Activated naive CD8-positive, alpha-beta T cell treated with anti-CD3 and anti-CD28 coated beads for 36 hours (primary cell): Measurements from ENCODE around the gene FAAP100. TPM values are rescaled to one million over a fixed set of nuclear protein-coding genes. Genes with fewer than 3 reads are reported as not detected.
"Not testable (repeated sequence)": the region's sequence is repeated elsewhere in the genome, so short reads cannot be mapped to it uniquely, and the experiment has no call there.

Source experiments
- DNase-seq: peaks from one replicate; pipeline ENCODE4 v3.0.0; 2021
- H3K27ac Mint-ChIP-seq: one replicate; pipeline ENCODE4 v1.8.0; 2022; ENCODE audit warnings: mild to moderate bottlenecking, moderate library complexity, mixed read lengths
- H3K27me3 Mint-ChIP-seq: one replicate; pipeline ENCODE4 v1.8.0; 2022; ENCODE audit warnings: mild to moderate bottlenecking, mixed read lengths
- H3K36me3 Mint-ChIP-seq: one replicate; pipeline ENCODE4 v1.8.0; 2021; ENCODE audit warnings: mild to moderate bottlenecking, mixed read lengths
- H3K4me1 Mint-ChIP-seq: one replicate; pipeline ENCODE4 v1.8.0; 2021; ENCODE audit warnings: mixed read lengths
- H3K4me3 Mint-ChIP-seq: one replicate; pipeline ENCODE4 v1.8.0; 2022; ENCODE audit warnings: mild to moderate bottlenecking, moderate library complexity, mixed read lengths
- H3K9me3 Mint-ChIP-seq: one replicate; pipeline ENCODE4 v1.8.0; 2022; ENCODE audit warnings: mixed read lengths
- total RNA-seq, 2 experiments: library from RNA; stranded (reverse); gene quantifications; one replicate each; pipeline ENCODE4 v1.2.3, GENCODE V29; 2021

FAAP100 gene
- total RNA-seq, 2 experiments from 2014 or later = 48.1 to 51.1 TPM

GRCh38 chr17:81531998-81532404 is 20.2 kb downstream of the FAAP100 start:
- H3K27ac Mint-ChIP-seq, DNase-seq, H3K4me1 Mint-ChIP-seq, H3K9me3 Mint-ChIP-seq, H3K4me3 Mint-ChIP-seq, H3K36me3 Mint-ChIP-seq: not testable (repeated sequence)
- H3K27me3 Mint-ChIP-seq = peaks cover 17% of the 10 kb centered on the region

- not testable (repeated sequence) for H3K36me3 Mint-ChIP-seq, H3K27ac Mint-ChIP-seq, DNase-seq, H3K4me1 Mint-ChIP-seq, H3K4me3 Mint-ChIP-seq, H3K9me3 Mint-ChIP-seq
- H3K27me3 Mint-ChIP-seq = peaks cover 16% of the 10 kb centered on the region
Measured at GRCh38 chr17:81531013-81531412, 21.1 kb downstream of the FAAP100 start.

- Mint-ChIP-seq H3K27me3 (peaks cover 5% of the 10 kb centered on the region), H3K27ac (no peak overlapping the region), H3K9me3 (no peaks in the 10 kb centered on the region), H3K4me3 (no peak overlapping the region), H3K4me1 (no peaks in the 10 kb centered on the region), H3K36me3 (no peaks in the 10 kb centered on the region)
- no peak for DNase-seq
Measured at GRCh38 chr17:81529437-81529803, 22.7 kb downstream of the FAAP100 start.

- no peaks in the 10 kb centered on the region for H3K36me3 Mint-ChIP-seq
- H3K4me3 Mint-ChIP-seq = no peak overlapping the region
- no peaks in the 10 kb centered on the region for H3K9me3 Mint-ChIP-seq
- no peak overlapping the region for H3K27ac Mint-ChIP-seq
- no peaks in the 10 kb centered on the region for H3K4me1 Mint-ChIP-seq
- H3K27me3 Mint-ChIP-seq = peaks cover 5% of the 10 kb centered on the region
- DNase-seq = no peak
Measured at GRCh38 chr17:81528651-81529436, 23.3 kb downstream of the FAAP100 start.

GRCh38 chr17:81528384-81528650 is 23.8 kb downstream of the FAAP100 start:
- DNase-seq = no peak
- no peaks in the 10 kb centered on the region for H3K9me3 Mint-ChIP-seq
- H3K27ac Mint-ChIP-seq = no peak overlapping the region
- peaks cover 5% of the 10 kb centered on the region for H3K27me3 Mint-ChIP-seq
- H3K36me3 Mint-ChIP-seq = no peaks in the 10 kb centered on the region
- no peak overlapping the region for H3K4me3 Mint-ChIP-seq
- no peaks in the 10 kb centered on the region for H3K4me1 Mint-ChIP-seq

- Mint-ChIP-seq H3K4me1 (no peaks in the 10 kb centered on the region), H3K27ac (no peak within 1 kb of the TSS), H3K36me3 (no peaks in the 10 kb centered on the region), H3K9me3 (no peaks in the 10 kb centered on the region), H3K27me3 (peaks cover 5% of the 10 kb centered on the region), H3K4me3 (no peak within 1 kb of the TSS)
- no peak for DNase-seq
Measured at GRCh38 chr17:81527591-81528383, 24.4 kb downstream of the FAAP100 start, which contains the start of gene FSCN2. FSCN2 (plus strand) TSS chr17:81528377; CDS start chr17:81528532, 155 bp downstream.

- Mint-ChIP-seq H3K36me3 (no peaks in the 10 kb centered on the region), H3K27me3 (peaks cover 5% of the 10 kb centered on the region), H3K4me1 (no peaks in the 10 kb centered on the region), H3K27ac (no peak overlapping the region), H3K4me3 (no peak overlapping the region), H3K9me3 (no peaks in the 10 kb centered on the region)
- no peak for DNase-seq
Measured at GRCh38 chr17:81526662-81527571, 25.2 kb downstream of the FAAP100 start.

GRCh38 chr17:81524865-81525159 is 27.3 kb downstream of the FAAP100 start:
- no peak for DNase-seq
- no peaks in the 10 kb centered on the region for H3K4me1 Mint-ChIP-seq
- H3K27me3 Mint-ChIP-seq = peaks cover 5% of the 10 kb centered on the region
- no peak overlapping the region for H3K4me3 Mint-ChIP-seq
- no peaks in the 10 kb centered on the region for H3K9me3 Mint-ChIP-seq
- H3K27ac Mint-ChIP-seq = no peak overlapping the region
- H3K36me3 Mint-ChIP-seq = no peaks in the 10 kb centered on the region

- Mint-ChIP-seq H3K36me3 (no peaks in the 10 kb centered on the region), H3K27ac (no peak overlapping the region), H3K9me3 (no peaks in the 10 kb centered on the region), H3K27me3 (peaks cover 5% of the 10 kb centered on the region), H3K4me3 (no peak overlapping the region), H3K4me1 (no peaks in the 10 kb centered on the region)
- DNase-seq = no peak
Measured at GRCh38 chr17:81524039-81524864, 27.9 kb downstream of the FAAP100 start.

GRCh38 chr17:81523402-81524038 is 28.6 kb downstream of the FAAP100 start:
- no peaks in the 10 kb centered on the region for H3K4me1 Mint-ChIP-seq
- no peak overlapping the region for H3K27ac Mint-ChIP-seq
- DNase-seq = no peak
- H3K9me3 Mint-ChIP-seq = no peaks in the 10 kb centered on the region
- H3K4me3 Mint-ChIP-seq = no peak overlapping the region
- H3K36me3 Mint-ChIP-seq = no peaks in the 10 kb centered on the region
- H3K27me3 Mint-ChIP-seq = peaks cover 5% of the 10 kb centered on the region

GRCh38 chr17:81522491-81523401 is 29.4 kb downstream of the FAAP100 start:
- H3K27ac Mint-ChIP-seq = no peak overlapping the region
- no peaks in the 10 kb centered on the region for H3K36me3 Mint-ChIP-seq
- H3K4me1 Mint-ChIP-seq = peaks cover 5% of the 10 kb centered on the region
- H3K4me3 Mint-ChIP-seq = no peak overlapping the region
- H3K9me3 Mint-ChIP-seq = no peaks in the 10 kb centered on the region
- DNase-seq = no peak
- peaks cover 5% of the 10 kb centered on the region for H3K27me3 Mint-ChIP-seq

- Mint-ChIP-seq H3K4me3 (peak overlapping the region; percentile 59), H3K27ac (peak overlapping the region; percentile 4), H3K36me3 (no peaks in the 10 kb centered on the region), H3K9me3 (no peaks in the 10 kb centered on the region), H3K27me3 (no peaks in the 10 kb centered on the region), H3K4me1 (peaks cover 14% of the 10 kb centered on the region)
- DNase-seq = no peak
Measured at GRCh38 chr17:81520021-81520901, 31.9 kb downstream of the FAAP100 start.
